Sciatic nerve (tissue), 2 donors: ENCODE data around the gene PRAMEF9. TPM values are rescaled to one million over a fixed set of nuclear protein-coding genes. Genes with fewer than 3 reads are reported as not detected.
"Not testable (repeated sequence)": the region's sequence is repeated elsewhere in the genome, so short reads cannot be mapped to it uniquely, and the experiment has no call there.

ENCODE experiments used
- ATAC-seq: fragments of 200-7000 bp; cut with Tn5 transposase; one replicate; pipeline ENCODE4 v1.9.1; 2020; ENCODE audit warnings: mild to moderate bottlenecking, moderate library complexity
- DNase-seq: peaks from one replicate; pipeline ENCODE4 v3.0.0-alpha.2; 2020; ENCODE audit warnings: low spot score
- intact Hi-C: fragments of 100-400 bp; cut with DNase I; formaldehyde crosslinking; loops from one replicate; pipeline ENCODE4 v1.14.2; 2022
- total RNA-seq: library from RNA; stranded (reverse); fragmentation: NEBNext Ultra II Directional; extraction: Animal tissue kit (Norgen Biotek cat#: 25700); gene quantifications from one replicate; pipeline ENCODE4 v1.2.1, GENCODE V29; 2021
- donor health status: DM: no; HTN: no; CAD: no.
- donor health status: DM: no; HTN: no; CAD: no.

The PRAMEF9 gene
- total RNA-seq, result not detected

- intact Hi-C loops, DNase-seq, ATAC-seq: not testable (repeated sequence)
Observed at GRCh38 chr1:13171548-13171947, at the start of gene PRAMEF9. TSS of gene PRAMEF9 (plus strand) at chr1:13171848. CDS start at chr1:13175281, 3,433 bp downstream.

GRCh38 chr1:13155909-13156308 lies 15.7 kb upstream of the PRAMEF9 start, which contains the start of gene PRAMEF26:
TSS of gene PRAMEF26 (minus strand) at chr1:13156009. CDS start at chr1:13153095, 2,914 bp downstream.
- intact Hi-C loops, ATAC-seq, DNase-seq: not testable (repeated sequence)

- ATAC-seq, DNase-seq, intact Hi-C loops: not testable (repeated sequence)
Observed at GRCh38 chr1:13165531-13165930, 6.1 kb upstream of the PRAMEF9 start, which contains the start of gene HNRNPCL4. TSS of gene HNRNPCL4 (minus strand) at chr1:13165631. CDS start at chr1:13165467, 164 bp downstream.

- DNase-seq, intact Hi-C loops, ATAC-seq: not testable (repeated sequence)
Observed at GRCh38 chr1:13201309-13201708, 29.7 kb downstream of the PRAMEF9 start, which contains the start of gene PRAMEF13. TSS of gene PRAMEF13 (minus strand) at chr1:13201409. CDS start at chr1:13199589, 1,820 bp downstream.

GRCh38 chr1:13208712-13209111 lies 37.1 kb downstream of the PRAMEF9 start:
- intact Hi-C loops, DNase-seq, ATAC-seq: not testable (repeated sequence)

- ATAC-seq, DNase-seq, intact Hi-C loops: not testable (repeated sequence)
Observed at GRCh38 chr1:13216619-13217018, 45.0 kb downstream of the PRAMEF9 start.

GRCh38 chr1:13219203-13219602 lies 47.6 kb downstream of the PRAMEF9 start:
- ATAC-seq, DNase-seq, intact Hi-C loops: not testable (repeated sequence)

- intact Hi-C loops, DNase-seq, ATAC-seq: not testable (repeated sequence)
Observed at GRCh38 chr1:13222788-13223187, 51.1 kb downstream of the PRAMEF9 start.

GRCh38 chr1:13224480-13225060 lies 52.9 kb downstream of the PRAMEF9 start:
- intact Hi-C loops, result no loop called here
- DNase-seq (no peak), ATAC-seq (no peak)

- intact Hi-C loops, DNase-seq, ATAC-seq: not testable (repeated sequence)
Observed at GRCh38 chr1:13225675-13226204, 54.1 kb downstream of the PRAMEF9 start, which contains the start of gene PRAMEF18. TSS of gene PRAMEF18 (minus strand) at chr1:13226154. CDS start at chr1:13226106, 48 bp downstream.

- intact Hi-C loops, DNase-seq, ATAC-seq: not testable (repeated sequence)
Observed at GRCh38 chr1:13227271-13228055, 55.8 kb downstream of the PRAMEF9 start.

- no peak for DNase-seq
- ATAC-seq, result no peak
- intact Hi-C loops, result no loop called here
Observed at GRCh38 chr1:13228343-13228781, 56.7 kb downstream of the PRAMEF9 start.

Other genes starting within 250 kb of the PRAMEF9 start
- not detected for gene PRAMEF6, start 224.3 kb upstream of the PRAMEF9 start, total RNA-seq
- gene PRAMEF27, start 115.3 kb upstream of the PRAMEF9 start, total RNA-seq, result not detected
- not detected for gene HNRNPCL3, start 111.1 kb upstream of the PRAMEF9 start, total RNA-seq
- not detected for gene PRAMEF25, start 101.1 kb upstream of the PRAMEF9 start, total RNA-seq
- not detected for gene HNRNPCL2, start 55.0 kb upstream of the PRAMEF9 start, total RNA-seq
- gene PRAMEF26, start 15.8 kb upstream of the PRAMEF9 start, total RNA-seq, result not detected
- gene HNRNPCL4, start 6.2 kb upstream of the PRAMEF9 start, total RNA-seq, result not detected
- not detected for gene PRAMEF13, start 29.6 kb downstream of the PRAMEF9 start, total RNA-seq
- gene PRAMEF18, start 54.3 kb downstream of the PRAMEF9 start, total RNA-seq, result not detected
- gene PRAMEF5, start 82.3 kb downstream of the PRAMEF9 start, total RNA-seq, result not detected
- gene PRAMEF8, start 113.3 kb downstream of the PRAMEF9 start, total RNA-seq, result not detected
- not detected for gene PRAMEF33, start 131.7 kb downstream of the PRAMEF9 start, total RNA-seq
- not detected for gene PRAMEF15, start 143.7 kb downstream of the PRAMEF9 start, total RNA-seq
- gene PRAMEF14, start 175.3 kb downstream of the PRAMEF9 start, total RNA-seq, result not detected
- not detected for gene PRAMEF19, start 200.1 kb downstream of the PRAMEF9 start, total RNA-seq
- not detected for gene PRAMEF17, start 217.8 kb downstream of the PRAMEF9 start, total RNA-seq
- gene PRAMEF20, start 238.6 kb downstream of the PRAMEF9 start, total RNA-seq, result not detected